ENCODE data around the gene TTLL6.

The TTLL6 gene

GRCh38 chr17:48816774-48817590 is at the start of gene TTLL6:
TTLL6 (minus strand) TSS chr17:48817229; CDS start chr17:48817072, 157 bp downstream.
- H3K4me3 ChIP-seq (replicated peaks; ENCODE audit: low read depth, low read length) = peak within 1 kb of the TSS; percentile 47
- TF ChIP-seq CTCF (IDR thresholded peaks at IDR 0.05; ENCODE audit: low read length, missing control alignments) = no peak

GRCh38 chr17:48860456-48860855 is 43.4 kb upstream of the TTLL6 start:
- DNase-seq (ENCODE audit: low read depth) = no peak
- no peak for TF ChIP-seq CTCF (IDR thresholded peaks at IDR 0.05; ENCODE audit: low read length, missing control alignments)
- H3K4me3 ChIP-seq (replicated peaks; ENCODE audit: low read depth, low read length) = no peak overlapping the region

More at GRCh38 chr17:48816774-48817590, at the start of gene TTLL6:
- peak; percentile 78 for DNase-seq (ENCODE audit: low read depth)

GRCh38 chr17:48860034-48860433 is 43.0 kb upstream of the TTLL6 start:
- peak; percentile 10 for TF ChIP-seq CTCF (IDR thresholded peaks at IDR 0.05; ENCODE audit: low read length, missing control alignments)
- no peak overlapping the region for H3K4me3 ChIP-seq (replicated peaks; ENCODE audit: low read depth, low read length)
- DNase-seq (ENCODE audit: low read depth) = no peak

- no peak for TF ChIP-seq CTCF (IDR thresholded peaks at IDR 0.05; ENCODE audit: low read length, missing control alignments)
Measured at GRCh38 chr17:48856122-48856821, 39.2 kb upstream of the TTLL6 start.

GRCh38 chr17:48854774-48855476 is 37.9 kb upstream of the TTLL6 start:
- H3K4me3 ChIP-seq (replicated peaks; ENCODE audit: low read depth, low read length) = no peak overlapping the region
- no peak for TF ChIP-seq CTCF (IDR thresholded peaks at IDR 0.05; ENCODE audit: low read length, missing control alignments)
- no peak for DNase-seq (ENCODE audit: low read depth)

More at GRCh38 chr17:48856122-48856821, 39.2 kb upstream of the TTLL6 start:
- no peak for DNase-seq (ENCODE audit: low read depth)
- no peak overlapping the region for H3K4me3 ChIP-seq (replicated peaks; ENCODE audit: low read depth, low read length)

GRCh38 chr17:48850792-48851323 is 33.8 kb upstream of the TTLL6 start:
- TF ChIP-seq CTCF (IDR thresholded peaks at IDR 0.05; ENCODE audit: low read length, missing control alignments) = no peak
- DNase-seq (ENCODE audit: low read depth) = no peak
- no peak overlapping the region for H3K4me3 ChIP-seq (replicated peaks; ENCODE audit: low read depth, low read length)
